Effector CD4-positive, alpha-beta T cell (primary cell): ENCODE results near the gene P4HTM.

Source experiments
- DNase-seq: peaks from one replicate; pipeline ENCODE4 v3.0.0-alpha.2; 2020

The P4HTM gene

DNA sequence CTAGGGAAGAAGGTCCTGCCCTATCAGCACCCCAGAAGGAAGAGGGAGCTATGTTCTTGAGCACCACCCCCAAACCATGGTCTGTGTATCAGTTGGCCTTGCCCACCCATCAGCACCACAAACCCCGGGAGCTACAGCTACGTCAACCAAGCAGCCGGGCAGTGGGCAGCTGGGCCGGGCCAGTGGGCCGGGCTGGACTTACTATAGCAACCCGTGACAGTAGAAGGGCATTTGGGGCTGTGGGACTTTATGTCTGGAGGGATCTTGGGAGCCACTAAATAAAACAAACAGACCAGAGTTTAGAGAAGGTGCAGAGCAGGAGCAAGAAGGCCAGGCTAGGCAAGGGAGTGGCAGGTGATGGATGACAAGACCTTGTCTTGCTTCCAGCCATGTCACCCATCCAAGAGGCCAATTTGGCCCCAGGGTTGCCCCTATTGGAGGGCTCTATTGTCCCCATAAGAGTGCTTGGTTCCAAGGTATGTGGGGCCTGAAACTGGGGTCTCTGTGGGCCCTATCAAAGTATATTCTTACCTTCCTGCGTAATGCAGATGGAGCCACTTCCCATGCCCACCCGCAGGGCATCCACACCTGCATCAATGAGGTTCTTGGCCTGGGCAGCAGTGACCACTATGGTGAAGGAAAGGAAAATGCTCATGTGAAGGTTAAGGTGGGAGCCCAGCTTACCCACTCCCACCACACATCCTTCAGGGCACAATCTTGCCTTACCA is 35.9 kb downstream of the P4HTM start:
- no peak for DNase-seq

- no peak for DNase-seq
Observed at GRCh38 chr3:49026536-49026935, 36.5 kb downstream of the P4HTM start.

DNA sequence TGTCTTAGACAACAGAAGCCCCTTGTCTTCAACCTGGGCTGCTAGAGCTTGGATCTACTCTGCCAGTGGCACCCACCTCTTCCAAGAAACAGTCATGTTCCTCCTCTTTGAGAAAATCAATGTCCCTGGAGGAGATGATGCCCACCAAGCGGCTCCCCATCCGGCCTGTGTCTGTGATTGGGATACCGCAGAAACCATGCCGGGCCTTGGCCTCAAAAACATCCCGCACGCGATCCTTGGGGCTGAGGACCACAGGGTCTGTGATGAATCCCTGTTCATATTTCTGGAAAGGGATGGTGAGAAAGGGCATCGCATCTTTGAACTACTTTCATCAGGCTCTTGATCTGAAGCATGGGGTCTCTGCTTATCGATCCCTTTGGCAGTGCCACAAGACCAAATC is 37.6 kb downstream of the P4HTM start:
- no peak for DNase-seq

DNA sequence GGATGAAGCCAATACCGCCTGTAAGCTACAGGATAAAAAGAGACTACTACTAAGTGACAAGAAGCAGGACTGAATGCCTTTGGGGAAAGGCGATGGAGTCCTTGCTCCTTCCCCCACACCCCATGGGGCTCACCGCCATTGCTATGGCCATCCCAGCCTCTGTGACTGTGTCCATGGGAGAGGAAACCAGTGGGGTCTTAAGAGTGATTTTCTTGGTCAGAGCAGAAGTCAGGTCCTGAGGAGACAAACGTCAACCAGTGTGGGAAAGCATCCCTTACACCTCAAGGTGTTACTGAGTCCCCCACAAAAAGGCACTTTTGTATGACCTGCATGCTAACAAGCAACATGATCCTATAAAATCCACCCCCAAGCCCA is 38.2 kb downstream of the P4HTM start:
- no peak for DNase-seq

DNA sequence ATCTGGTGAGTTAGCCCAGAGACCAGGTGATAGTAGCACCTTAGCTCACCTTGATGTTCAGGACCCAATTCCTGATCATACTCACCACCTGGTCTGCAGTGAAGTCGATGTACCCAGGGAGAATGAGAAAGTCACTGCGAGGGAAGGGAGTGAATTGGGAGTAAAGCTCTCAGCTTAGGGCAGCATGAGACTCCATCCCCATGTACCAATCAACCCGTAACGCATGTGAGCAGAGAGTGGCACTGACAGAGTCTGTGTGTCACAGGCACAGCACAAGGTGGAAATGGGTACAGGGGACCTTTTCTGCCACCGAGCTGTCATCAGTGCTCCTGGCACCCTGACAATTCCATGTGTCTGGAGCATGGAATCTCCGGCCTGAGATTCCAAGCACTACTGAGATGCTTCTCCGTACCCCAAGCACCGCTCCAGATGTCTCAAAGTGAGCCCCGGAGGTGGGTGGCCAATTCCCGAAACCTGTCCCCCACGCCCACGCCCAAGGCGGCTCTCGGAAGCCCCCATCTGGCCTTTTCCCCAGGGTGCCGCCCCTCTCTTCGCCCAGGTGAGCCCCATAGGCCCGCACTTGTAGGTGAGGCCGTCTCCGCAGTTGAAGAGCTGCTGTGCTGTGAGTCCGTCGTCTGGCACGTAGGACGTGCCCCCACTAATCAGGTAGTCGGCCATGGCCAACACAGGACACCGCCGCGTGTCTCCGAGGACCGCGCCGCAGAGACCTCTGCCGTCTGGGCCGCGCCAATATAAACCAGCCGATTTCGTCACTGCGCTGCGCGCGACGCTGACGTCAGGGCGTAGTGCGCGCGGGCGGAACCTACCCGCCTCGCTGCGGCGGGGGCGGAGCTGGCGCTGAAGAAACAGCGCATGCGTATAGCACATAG is 38.9 kb downstream of the P4HTM start, which contains the start of gene IMPDH2:
Gene IMPDH2 (minus strand): TSS at position 726 of the 890 bp plus-strand sequence. CDS start 48 bp downstream, at position 678.
- DNase-seq = peak; percentile 90

DNA sequence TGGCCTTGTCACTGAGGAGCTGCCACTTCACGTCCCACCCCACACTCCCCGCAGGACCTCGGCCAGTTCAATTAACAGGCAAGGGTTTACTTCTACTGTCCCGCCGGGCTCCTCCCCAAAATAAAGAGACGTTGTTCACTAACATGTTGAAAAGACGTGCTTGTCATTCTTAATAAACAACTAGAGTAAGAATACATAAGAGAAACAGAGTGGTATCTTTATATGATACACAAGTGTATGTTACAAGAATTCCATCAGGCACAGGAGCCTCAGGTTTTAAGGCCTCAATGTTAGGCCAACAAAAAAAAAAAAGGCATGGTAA is 39.5 kb downstream of the P4HTM start:
- DNase-seq = no peak

- DNase-seq = no peak
Observed at GRCh38 chr3:49030321-49030720, 40.3 kb downstream of the P4HTM start.

DNA sequence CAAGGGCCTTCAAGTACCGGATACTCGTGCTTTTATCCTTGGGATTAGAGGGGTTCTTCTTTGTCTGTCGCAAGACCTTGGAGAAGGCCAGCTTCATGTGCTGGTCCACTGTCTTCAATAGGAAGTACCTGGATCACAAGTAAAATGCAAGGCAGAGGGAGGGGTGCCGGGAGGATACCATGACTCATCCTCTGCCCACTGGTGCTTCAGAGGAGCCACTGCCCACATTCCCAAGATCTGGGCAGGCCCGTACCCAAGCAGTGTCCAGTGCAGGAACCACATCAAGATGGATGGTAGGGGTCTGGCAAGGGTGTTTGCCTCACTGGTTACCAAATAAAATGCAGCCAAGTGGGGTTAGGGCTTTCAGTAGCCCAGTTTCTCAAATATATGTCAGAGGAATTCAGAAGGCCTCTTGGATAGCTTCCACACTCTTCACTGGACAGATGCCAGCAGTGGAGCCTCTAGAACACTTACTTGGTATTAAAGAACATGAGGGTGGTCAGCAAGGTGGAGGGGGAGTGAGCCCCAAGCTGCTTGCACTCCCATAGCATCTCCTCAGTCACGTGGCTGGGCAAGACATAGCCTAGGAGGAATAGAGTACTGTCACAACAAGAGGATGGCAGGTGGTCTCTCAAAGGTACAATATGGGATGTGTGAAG is 42.7 kb downstream of the P4HTM start:
- DNase-seq = no peak

DNA sequence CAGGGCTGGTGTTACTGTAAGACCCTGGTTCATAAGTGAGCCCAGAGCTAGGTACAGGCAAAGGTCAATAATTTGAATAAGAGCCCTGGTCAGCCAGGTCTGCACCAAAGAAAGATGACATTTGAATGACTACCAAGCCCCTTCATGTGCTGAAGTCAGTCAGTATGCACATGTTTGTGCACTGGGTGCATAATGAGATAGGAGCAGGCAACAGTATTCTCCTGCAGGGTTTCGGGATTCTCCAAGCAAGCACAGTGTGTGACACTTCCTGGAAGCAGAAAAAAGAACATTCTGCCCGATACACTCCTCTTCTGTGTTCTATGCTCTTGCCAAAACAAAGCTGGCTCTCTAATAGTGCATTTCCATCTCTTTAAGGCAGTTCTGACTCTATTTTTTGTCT is 44.6 kb downstream of the P4HTM start:
- no peak for DNase-seq

GRCh38 chr3:49035281-49035680 is 45.2 kb downstream of the P4HTM start:
- no peak for DNase-seq

DNA sequence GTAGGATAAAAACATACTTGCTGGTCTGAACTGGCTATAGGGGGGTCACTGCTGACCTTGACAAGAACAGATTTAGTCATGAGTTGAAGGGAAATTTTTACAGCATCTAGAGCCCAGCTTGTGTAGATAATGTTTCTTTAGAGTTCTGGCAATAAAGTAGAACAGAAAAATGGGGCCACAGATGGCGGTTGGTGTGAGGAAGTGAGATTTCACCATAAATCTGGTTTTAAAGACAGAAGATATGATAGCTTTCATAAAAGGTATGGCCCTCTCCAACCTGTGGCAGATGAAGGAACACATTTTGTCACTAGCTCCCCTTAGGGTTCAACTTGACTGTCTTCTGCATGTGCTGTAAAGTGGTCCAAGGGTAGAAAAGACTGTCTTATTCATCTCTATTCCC is 63.5 kb downstream of the P4HTM start:
- DNase-seq = no peak

DNA sequence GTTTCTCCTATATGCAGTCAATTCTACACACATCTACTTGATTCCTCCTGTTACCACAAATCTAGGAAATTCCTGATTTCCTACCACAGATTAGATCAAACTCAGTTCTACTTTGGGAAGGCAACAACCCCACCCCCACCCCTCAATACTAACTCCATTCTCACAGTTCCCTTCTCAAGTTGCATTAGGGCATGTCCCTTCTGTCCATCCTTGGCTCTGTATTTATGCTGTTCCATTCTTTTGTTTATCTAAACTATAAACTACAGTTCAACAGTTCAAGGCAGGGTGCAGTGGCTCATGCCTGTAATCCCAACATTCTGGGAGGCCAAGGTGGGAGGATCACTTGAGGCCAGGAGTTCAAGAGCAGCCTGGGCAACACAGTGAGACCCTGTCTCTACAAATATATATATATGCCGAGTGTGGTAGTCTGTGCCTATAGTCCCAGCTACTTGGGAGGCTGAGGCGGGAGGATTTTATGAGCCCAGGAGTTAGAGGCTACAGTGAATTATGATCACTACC is 64.4 kb downstream of the P4HTM start:
- no peak for DNase-seq
